Endothelial cell of umbilical vein (primary cell): Measurements from ENCODE around the gene SAYSD1. TPM values are rescaled to one million over a fixed set of nuclear protein-coding genes. Genes with fewer than 3 reads are reported as not detected.

ENCODE experiments used
- BruUV-seq: library from RNA; stranded (reverse); fragments of 400-500 nt; replicated peaks from 2 replicates; lab custom pipeline; 2021; lab: Mats Ljungman, UMichigan
- CTCF ChIA-PET: fragments of 300-600, 350-600 bp; sonication (Branson Sonifier 250); formaldehyde crosslinking; loops from one replicate; lab custom pipeline; 2021; ENCODE audit warnings: antibody characterized with exemption, inconsistent platforms; lab: Charles Lee
- POLR2A ChIA-PET: fragments of 300-600, 350-600 bp; sonication (Branson Sonifier 250); formaldehyde crosslinking; loops from one replicate; lab custom pipeline; 2021; ENCODE audit warnings: antibody characterized with exemption, inconsistent platforms; lab: Charles Lee
- DNase-seq: peaks from one replicate; pipeline ENCODE4 v3.0.0-alpha.2; 2011; ENCODE audit warnings: low read depth, low spot score
- FAIRE-seq: peaks from 2 replicates; lab custom pipeline; 2011; peaks lifted over from hg19 to GRCh38; lab: Jason Lieb, UNC
- H2AFZ ChIP-seq: 2 replicates; pipeline ENCODE4 v1.6.0; 2012; ENCODE audit warnings: low read depth, low read length, control low read depth, inconsistent platforms
- H3K27ac ChIP-seq: 2 replicates; pipeline ENCODE4 v1.5.1; 2011; ENCODE audit warnings: low read depth, mild to moderate bottlenecking, control low read depth, low read length, moderate library complexity; ENCODE audit not compliant: insufficient read depth
- H3K27me3 ChIP-seq, 2 experiments: 2 replicates each; pipeline versions ENCODE4 v1.6.0 to v1.6.1; 2011; ENCODE audit warnings: low read length in 2 of 2, mixed read lengths in 1 of 2; ENCODE audit not compliant: control insufficient read depth in 2 of 2, insufficient read depth in 2 of 2
- H3K36me3 ChIP-seq, 2 experiments: 2 replicates in 1 of 2; 3 replicates in 1 of 2; pipeline ENCODE4 v1.5.1; 2011; ENCODE audit warnings: low read length in 2 of 2, mild to moderate bottlenecking in 1 of 2, moderate library complexity in 1 of 2; ENCODE audit not compliant: control insufficient read depth in 2 of 2, insufficient read depth in 2 of 2; ENCODE audit errors: extremely low read depth in 1 of 2
- H3K4me1 ChIP-seq: 3 replicates; pipeline ENCODE4 v1.5.1; 2011; ENCODE audit warnings: mild to moderate bottlenecking, low read length; ENCODE audit not compliant: control insufficient read depth, insufficient read depth; ENCODE audit errors: extremely low read depth
- H3K4me2 ChIP-seq: 2 replicates; pipeline ENCODE4 v1.6.1; 2011; ENCODE audit warnings: low read length, control low read depth, mixed read lengths; ENCODE audit not compliant: insufficient read depth
- H3K4me3 ChIP-seq, 3 experiments: fragments of 200-600 bp in 1 of 3; sonication (generic), shearing (Covaris generic) in 1 of 3; replicated peaks in 1 of 3; 2 replicates each; pipeline ENCODE4 v1.5.1; 2011 to 2016; ENCODE audit warnings: control low read depth in 3 of 3, low read length in 3 of 3, mild to moderate bottlenecking in 2 of 3, inconsistent platforms in 1 of 3, low read depth in 1 of 3, moderate library complexity in 1 of 3; ENCODE audit not compliant: insufficient read depth in 1 of 3
- H3K79me2 ChIP-seq: 2 replicates; pipeline ENCODE4 v1.6.0; 2012; ENCODE audit warnings: low read length, inconsistent platforms; ENCODE audit not compliant: control insufficient read depth, insufficient read depth
- H3K9ac ChIP-seq: replicated peaks from 2 replicates; pipeline ENCODE3; 2011; ENCODE audit warnings: low read length, control low read depth; ENCODE audit not compliant: insufficient read depth; ENCODE audit errors: extremely low read depth
- H3K9me1 ChIP-seq: replicated peaks from 3 replicates; pipeline ENCODE4 v1.6.0; 2011; ENCODE audit warnings: mild to moderate bottlenecking, low read length; ENCODE audit not compliant: control insufficient read depth, insufficient read depth; ENCODE audit errors: extremely low read depth
- H3K9me3 ChIP-seq: replicated peaks from 2 replicates; pipeline ENCODE4 v1.5.1; 2012; ENCODE audit warnings: low read length, inconsistent platforms; ENCODE audit not compliant: control insufficient read depth, insufficient read depth
- H4K20me1 ChIP-seq: replicated peaks from 2 replicates; pipeline ENCODE3; 2011; ENCODE audit warnings: mild to moderate bottlenecking, low read length; ENCODE audit not compliant: control insufficient read depth, insufficient read depth; ENCODE audit errors: extremely low read depth
- EZH2 ChIP-seq: IDR thresholded peaks from 2 replicates; pipeline ENCODE4 v1.6.1; 2012; ENCODE audit warnings: borderline replicate concordance, low read depth, mild to moderate bottlenecking, moderate library complexity, low read length, inconsistent platforms; ENCODE audit not compliant: severe bottlenecking
- GATA2 ChIP-seq: IDR thresholded peaks from 2 replicates; pipeline ENCODE4 v1.7.0; 2011; ENCODE audit warnings: low read depth, mild to moderate bottlenecking, moderate library complexity, mixed read lengths, low read length; ENCODE audit not compliant: insufficient read length, insufficient read depth
- JUN ChIP-seq: IDR thresholded peaks from 2 replicates; pipeline ENCODE4 v1.6.1; 2011; ENCODE audit warnings: borderline replicate concordance, low read depth; ENCODE audit not compliant: insufficient read length, insufficient read depth
- POLR2A ChIP-seq: IDR thresholded peaks from 2 replicates; pipeline ENCODE4 v1.6.1; 2012; ENCODE audit warnings: low read depth, mild to moderate bottlenecking, control low read depth, low read length
- POLR2AphosphoS5 ChIP-seq: IDR thresholded peaks from 2 replicates; pipeline ENCODE4 v1.6.1; 2012; ENCODE audit warnings: low read depth, mild to moderate bottlenecking, control low read depth, low read length, moderate library complexity; ENCODE audit not compliant: insufficient read depth
- dilution Hi-C: fragments of 300-500 bp; cut with MboI; formaldehyde crosslinking; loops from one replicate; pipeline ENCODE4 v1.15.0; 2019; ENCODE audit warnings: low sequenced_read_pairs; ENCODE audit not compliant: extremely low pct_ligation_motif_present
- intact Hi-C: fragments of 100-400 bp; cut with micrococcal nuclease; formaldehyde crosslinking; loops from one replicate; pipeline ENCODE4 v1.10.0; 2022
- polyA plus RNA-seq, 4 experiments: library from polyadenylated mRNA; depleted of rRNA in 3 of 4; stranded (reverse) in 3 of 4; unstranded in 1 of 4; fragments of >200 nt; gene quantifications; 2 replicates each; pipeline versions ENCODE4 v1.2.1 to v1.2.3, GENCODE V29; 2011 to 2012; ENCODE audit warnings: missing spikeins in 1 of 4
- total RNA-seq: library from RNA; stranded (reverse); gene quantifications from 2 replicates; pipeline ENCODE4 v1.2.3, GENCODE V29; 2021

The SAYSD1 gene
- total and polyA plus RNA-seq, 2 donors (not counting 3 experiments of a cell fraction or from before 2014, with no cell fraction given) = 9.0 to 9.7 TPM

- TF ChIP-seq EZH2 (no peak), POLR2A (no peak), JUN (no peak), POLR2AphosphoS5 (no peak)
- BruUV-seq = no TSS peak
- no peak for FAIRE-seq
These were observed 32.7 kb downstream of the SAYSD1 start for GRCh38 chr6:39082310-39082709.

GRCh38 chr6:39080246-39080875 lies 34.6 kb downstream of the SAYSD1 start:
- Histone ChIP-seq H3K79me2 (no peaks in the 10 kb centered on the region), H2AFZ (no peak overlapping the region), H4K20me1 (no peaks in the 10 kb centered on the region), H3K9me3 (no peaks in the 10 kb centered on the region), H3K4me3 (no peak overlapping the region), H3K9ac (no peak overlapping the region), H3K4me1 (no peaks in the 10 kb centered on the region), H3K9me1 (no peaks in the 10 kb centered on the region), H3K36me3 (no peaks in the 10 kb centered on the region), H3K4me2 (no peak overlapping the region), H3K27ac (no peak overlapping the region), H3K27me3 (no peaks in the 10 kb centered on the region)
- CTCF ChIA-PET = no interaction called here
- TF ChIP-seq GATA2 = no peak
- dilution Hi-C loops = no loop called here
- POLR2A ChIA-PET = no interaction called here
- no TSS peak for BruUV-seq
- intact Hi-C loops = no loop called here
- DNase-seq = no peak
- FAIRE-seq = no peak

More at GRCh38 chr6:39082310-39082709, 32.7 kb downstream of the SAYSD1 start:
- intact Hi-C loops = no loop called here
- no peak overlapping the region for H3K4me2 ChIP-seq
- H2AFZ ChIP-seq = no peak overlapping the region
- H4K20me1 ChIP-seq = no peaks in the 10 kb centered on the region
- CTCF ChIA-PET = no interaction called here
- no peaks in the 10 kb centered on the region for H3K9me3 ChIP-seq
- dilution Hi-C loops = no loop called here
- no peak overlapping the region for H3K9ac ChIP-seq
- no peak for DNase-seq
- POLR2A ChIA-PET = no interaction called here
- H3K79me2 ChIP-seq = no peaks in the 10 kb centered on the region
- no peaks in the 10 kb centered on the region for H3K4me1 ChIP-seq
- peaks cover 0 to 4% of the 10 kb centered on the region in 2 experiments for H3K27me3 ChIP-seq
- H3K9me1 ChIP-seq = no peaks in the 10 kb centered on the region
- H3K36me3 ChIP-seq = no peaks in the 10 kb centered on the region
- H3K4me3 ChIP-seq = no peak overlapping the region
- no peak overlapping the region for H3K27ac ChIP-seq
